ENCODE results near the gene FAM217A. TPM values are rescaled to one million over a fixed set of nuclear protein-coding genes. Genes with fewer than 3 reads are reported as not detected.

Gene FAM217A
- total and polyA plus RNA-seq, 2 of the 13 experiments (the other 11 are each of a cell fraction or from before 2014, with no cell fraction given): not detected

Other genes with a start within 250 kb of the FAM217A start
- not detected in 2 replicates for gene FAM50B, start 229.8 kb downstream of the FAM217A start, total RNA-seq (2016; rRNA removed; fragmentation: Illumina TruSeq; extraction: Trizol)
- 0.05 TPM in 1 of 2 replicates, not detected in the other for gene FAM50B, start 229.8 kb downstream of the FAM217A start, polyA plus RNA-seq (2011; rRNA removed)
- gene ECI2, start 56.4 kb upstream of the FAM217A start, total RNA-seq (2016; rRNA removed; fragmentation: Illumina TruSeq; extraction: Trizol): 228 and 337 TPM in 2 replicates
- 78.5 and 80.2 TPM in 2 replicates for gene ECI2, start 56.4 kb upstream of the FAM217A start, polyA plus RNA-seq (2011; rRNA removed)

All from HepG2 (cell line).